HFFc6 (cell line): ENCODE results near the gene ADGRE3. TPM values are rescaled to one million over a fixed set of nuclear protein-coding genes. Genes with fewer than 3 reads are reported as not detected.
"Not testable (repeated sequence)": the region's sequence is repeated elsewhere in the genome, so short reads cannot be mapped to it uniquely, and the experiment has no call there.

Experiments used
- DNase-seq: peaks from one replicate; pipeline ENCODE4 v3.0.0-alpha.2; 2018
- H3K27ac Mint-ChIP-seq: 2 replicates; pipeline ENCODE4 v1.8.0; 2020; ENCODE audit warnings: mild to moderate bottlenecking, mixed read lengths
- H3K27me3 Mint-ChIP-seq: 2 replicates; pipeline ENCODE4 v1.8.0; 2021; ENCODE audit warnings: mild to moderate bottlenecking, moderate library complexity, mixed read lengths; ENCODE audit not compliant: insufficient read depth
- H3K36me3 Mint-ChIP-seq: 2 replicates; pipeline ENCODE4 v1.8.0; 2021; ENCODE audit warnings: low read depth, mixed read lengths
- H3K4me1 Mint-ChIP-seq: 2 replicates; pipeline ENCODE4 v1.8.0; 2020; ENCODE audit warnings: low read depth, mixed read lengths
- H3K4me3 Mint-ChIP-seq: 2 replicates; pipeline ENCODE4 v1.8.0; 2020; ENCODE audit warnings: mild to moderate bottlenecking, moderate library complexity, mixed read lengths
- H3K9me3 Mint-ChIP-seq: 2 replicates; pipeline ENCODE4 v1.8.0; 2020; ENCODE audit warnings: mild to moderate bottlenecking, mixed read lengths
- total RNA-seq, 6 experiments: library from RNA; stranded (reverse); fragmentation: NEBNext Ultra II Directional; extraction: Animal tissue kit (Norgen Biotek cat#: 25700); gene quantifications; 2 replicates in 1 of 6; 3 replicates in 5 of 6; pipeline ENCODE4 v1.2.3, GENCODE V29; 2021
- TF ChIP-seq, protein P1 (sequence below): fragments of 200-600 bp; sonication (generic); IDR thresholded peaks from 2 replicates; pipeline ENCODE4 v1.5.0; 2021; ENCODE audit warnings: antibody characterized with exemption, mild to moderate bottlenecking

Gene ADGRE3
- total RNA-seq, 6 experiments from 2014 or later, result not detected

DNA sequence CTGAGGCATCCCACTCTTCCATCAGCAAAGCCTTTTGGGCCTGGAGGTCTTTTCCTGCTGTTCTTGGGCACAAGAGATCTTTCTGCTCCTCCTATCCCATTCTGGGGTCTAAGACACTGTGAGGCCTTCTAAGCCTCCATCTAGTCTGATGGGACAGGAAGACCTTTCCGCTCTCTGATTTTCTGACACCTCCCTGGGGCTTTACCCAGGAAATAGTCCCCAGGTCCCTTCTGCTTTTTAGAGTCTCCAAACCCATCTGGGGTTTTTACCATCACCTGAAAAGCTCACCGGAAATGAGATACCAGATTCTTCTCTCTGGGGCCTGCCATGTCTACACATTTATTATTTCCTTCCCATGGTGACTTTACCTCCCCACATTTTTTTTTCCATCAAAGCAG is 70.7 kb downstream of the ADGRE3 start:
- Mint-ChIP-seq H3K27ac (no peak overlapping the region), H3K27me3 (peaks cover 8% of the 10 kb centered on the region), H3K36me3 (no peaks in the 10 kb centered on the region), H3K4me3 (no peak overlapping the region), H3K4me1 (no peaks in the 10 kb centered on the region), H3K9me3 (peaks cover 4% of the 10 kb centered on the region; the same call in 1 of the 2 replicates)
- no peak for DNase-seq
- TF ChIP-seq, protein P1, sequence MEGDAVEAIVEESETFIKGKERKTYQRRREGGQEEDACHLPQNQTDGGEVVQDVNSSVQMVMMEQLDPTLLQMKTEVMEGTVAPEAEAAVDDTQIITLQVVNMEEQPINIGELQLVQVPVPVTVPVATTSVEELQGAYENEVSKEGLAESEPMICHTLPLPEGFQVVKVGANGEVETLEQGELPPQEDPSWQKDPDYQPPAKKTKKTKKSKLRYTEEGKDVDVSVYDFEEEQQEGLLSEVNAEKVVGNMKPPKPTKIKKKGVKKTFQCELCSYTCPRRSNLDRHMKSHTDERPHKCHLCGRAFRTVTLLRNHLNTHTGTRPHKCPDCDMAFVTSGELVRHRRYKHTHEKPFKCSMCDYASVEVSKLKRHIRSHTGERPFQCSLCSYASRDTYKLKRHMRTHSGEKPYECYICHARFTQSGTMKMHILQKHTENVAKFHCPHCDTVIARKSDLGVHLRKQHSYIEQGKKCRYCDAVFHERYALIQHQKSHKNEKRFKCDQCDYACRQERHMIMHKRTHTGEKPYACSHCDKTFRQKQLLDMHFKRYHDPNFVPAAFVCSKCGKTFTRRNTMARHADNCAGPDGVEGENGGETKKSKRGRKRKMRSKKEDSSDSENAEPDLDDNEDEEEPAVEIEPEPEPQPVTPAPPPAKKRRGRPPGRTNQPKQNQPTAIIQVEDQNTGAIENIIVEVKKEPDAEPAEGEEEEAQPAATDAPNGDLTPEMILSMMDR, result no peak

DNA sequence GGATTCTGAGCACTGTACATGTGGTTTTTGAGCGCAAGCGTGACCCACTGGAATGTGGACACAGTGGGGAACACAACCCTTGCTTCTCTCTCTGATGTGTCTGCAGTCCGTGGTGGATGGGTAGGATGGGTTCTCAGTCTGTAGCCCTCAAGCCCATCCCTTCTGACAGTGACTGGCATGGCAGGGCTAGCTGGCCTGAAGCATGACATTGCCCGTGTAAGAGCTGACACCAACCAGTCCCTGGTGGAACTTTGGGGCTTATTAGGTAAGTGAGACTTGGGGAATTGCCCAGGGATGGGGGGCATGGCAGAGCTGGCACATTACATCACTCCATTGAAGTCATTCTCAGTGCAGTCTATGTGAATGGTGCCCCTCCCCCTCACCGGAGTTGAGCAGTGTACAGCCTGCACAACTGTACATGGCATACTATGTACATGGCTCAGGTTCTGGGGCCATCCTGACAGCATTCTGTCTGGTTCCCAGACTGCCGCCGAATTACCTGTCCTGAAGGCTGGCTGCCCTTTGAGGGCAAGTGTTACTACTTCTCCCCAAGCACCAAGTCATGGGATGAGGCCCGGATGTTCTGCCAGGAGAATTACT is 75.0 kb downstream of the ADGRE3 start:
- no peaks in the 10 kb centered on the region for H3K4me1 Mint-ChIP-seq
- no peak overlapping the region for H3K27ac Mint-ChIP-seq
- peaks cover 11% of the 10 kb centered on the region for H3K27me3 Mint-ChIP-seq
- no peak for DNase-seq
- H3K4me3 Mint-ChIP-seq, result no peak overlapping the region
- H3K36me3 Mint-ChIP-seq, result peaks cover 6% of the 10 kb centered on the region; the same call in 1 of the 2 replicates
- H3K9me3 Mint-ChIP-seq, result peaks cover 17% of the 10 kb centered on the region
- TF ChIP-seq, protein P1, result no peak

DNA sequence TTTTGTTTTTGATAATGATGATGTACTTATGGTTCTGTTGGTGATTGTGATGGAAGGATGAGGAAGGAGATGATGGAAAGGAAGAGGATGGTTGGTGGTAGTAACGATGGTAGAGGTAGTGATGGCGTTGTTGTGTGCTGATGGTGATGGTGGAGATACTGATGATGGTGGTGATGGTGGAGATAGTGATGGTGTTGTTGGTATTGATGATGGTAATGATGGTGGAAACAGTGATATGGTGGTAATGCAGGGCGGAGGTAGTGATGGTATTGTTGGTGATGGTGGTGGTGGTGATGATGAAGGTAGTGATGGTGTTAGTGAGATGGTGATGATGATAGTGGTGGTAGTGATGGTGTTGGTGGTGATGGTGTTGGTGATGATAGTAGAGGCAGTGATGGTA is 79.1 kb downstream of the ADGRE3 start:
- TF ChIP-seq, protein P1, result no peak
- Mint-ChIP-seq H3K4me3 (no peak overlapping the region), H3K27me3 (peaks cover 8% of the 10 kb centered on the region), H3K36me3 (peaks cover 6% of the 10 kb centered on the region; the same call in 1 of the 2 replicates), H3K4me1 (no peaks in the 10 kb centered on the region), H3K9me3 (peaks cover 13% of the 10 kb centered on the region), H3K27ac (no peak overlapping the region)
- DNase-seq, result no peak

DNA sequence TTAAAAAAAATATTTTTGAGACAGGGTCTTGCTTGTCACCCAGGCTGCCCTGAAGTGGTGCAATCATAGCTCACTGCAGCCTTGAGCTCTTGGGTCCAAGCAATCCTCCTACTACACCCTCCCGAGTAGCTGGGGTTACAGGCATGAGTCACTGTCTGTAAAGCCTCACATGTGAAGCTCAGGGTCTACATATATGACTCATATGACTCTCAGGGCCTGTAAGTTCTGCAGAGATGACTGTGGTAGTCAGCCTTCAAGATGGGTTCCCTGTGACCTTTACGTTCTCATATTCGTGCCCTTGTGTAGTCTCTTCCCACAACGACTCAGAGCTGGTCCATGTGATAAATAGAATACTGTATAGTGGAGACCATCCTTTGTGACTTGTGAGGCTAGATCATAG is 85.2 kb downstream of the ADGRE3 start:
- H3K27ac Mint-ChIP-seq, H3K4me3 Mint-ChIP-seq, H3K4me1 Mint-ChIP-seq, H3K9me3 Mint-ChIP-seq, DNase-seq, H3K27me3 Mint-ChIP-seq, H3K36me3 Mint-ChIP-seq: not testable (repeated sequence)

DNA sequence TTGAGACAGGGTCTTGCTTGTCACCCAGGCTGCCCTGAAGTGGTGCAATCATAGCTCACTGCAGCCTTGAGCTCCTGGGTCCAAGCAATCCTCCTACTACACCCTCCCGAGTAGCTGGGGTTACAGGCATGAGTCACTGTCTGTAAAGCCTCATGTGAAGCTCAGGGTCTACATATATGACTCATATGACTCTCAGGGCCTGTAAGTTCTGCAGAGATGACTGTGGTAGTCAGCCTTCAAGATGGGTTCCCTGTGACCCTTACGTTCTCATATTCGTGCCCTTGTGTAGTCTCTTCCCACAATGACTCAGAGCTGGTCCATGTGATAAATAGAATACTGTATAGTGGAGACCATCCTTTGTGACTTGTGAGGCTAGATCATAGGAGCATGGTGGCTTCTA is 89.5 kb downstream of the ADGRE3 start:
- not testable (repeated sequence) for H3K27me3 Mint-ChIP-seq, H3K4me3 Mint-ChIP-seq, H3K27ac Mint-ChIP-seq, H3K4me1 Mint-ChIP-seq, H3K9me3 Mint-ChIP-seq, H3K36me3 Mint-ChIP-seq
- peak; percentile 50 for DNase-seq

DNA sequence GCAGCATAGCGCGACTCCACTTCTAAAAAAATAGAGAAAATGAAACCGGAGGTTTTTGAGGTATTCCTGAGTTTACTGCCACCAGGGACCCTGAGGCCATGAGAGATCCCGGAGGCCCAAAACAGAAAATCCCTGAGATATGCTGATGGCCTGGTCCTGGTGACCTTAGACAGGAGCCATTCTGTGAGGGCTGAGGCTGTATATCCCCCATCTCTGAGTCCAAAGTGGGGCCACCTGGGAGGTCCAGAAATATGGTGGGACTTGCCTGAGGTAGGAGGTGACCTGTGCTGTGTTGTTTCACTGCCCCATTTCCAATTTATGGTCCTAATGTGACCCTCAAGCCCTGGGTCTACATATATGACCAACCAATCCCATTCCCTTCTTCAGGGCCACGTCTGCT is 90.3 kb downstream of the ADGRE3 start:
- H3K27ac Mint-ChIP-seq, DNase-seq, H3K4me1 Mint-ChIP-seq, H3K9me3 Mint-ChIP-seq, H3K4me3 Mint-ChIP-seq, H3K36me3 Mint-ChIP-seq, H3K27me3 Mint-ChIP-seq: not testable (repeated sequence)

DNA sequence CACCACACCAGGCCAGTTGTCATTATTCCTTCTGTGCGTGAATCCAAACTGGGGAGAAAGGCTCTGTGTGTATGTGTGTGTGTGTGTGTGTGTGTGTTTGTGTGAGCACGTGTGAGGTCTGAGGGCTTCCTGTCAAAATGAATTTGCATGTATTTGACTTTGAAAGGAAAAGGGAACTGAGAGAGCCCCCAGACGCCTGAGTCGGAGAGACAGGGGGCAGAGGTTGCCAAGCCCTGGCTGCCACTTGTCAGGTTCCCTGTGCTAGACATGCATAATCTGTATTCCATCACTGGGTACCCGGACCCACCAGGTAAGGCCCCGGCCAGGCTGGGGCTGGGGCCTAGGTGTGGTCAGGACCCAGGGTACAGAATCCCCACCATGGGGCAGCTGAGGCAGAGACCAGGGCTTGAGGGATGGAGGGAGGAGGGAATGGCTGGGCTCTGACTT is 91.7 kb downstream of the ADGRE3 start, which contains the start of gene CLEC17A:
TSS of gene CLEC17A (plus strand) at position 191 of the 447 bp plus-strand sequence. CDS start at position 268, 77 bp downstream.
- Mint-ChIP-seq H3K27ac (no peak within 1 kb of the TSS), H3K36me3 (no peaks in the 10 kb centered on the region), H3K4me1 (0 out of 2 replicates have a peak, but pooled peaks cover 11% of the 10 kb centered on the region), H3K27me3 (no peaks in the 10 kb centered on the region; the same call in 1 of the 2 replicates), H3K9me3 (no peaks in the 10 kb centered on the region), H3K4me3 (no peak within 1 kb of the TSS)
- TF ChIP-seq, protein P1, result no peak
- DNase-seq, result no peak
